HCT116 (cell line): ENCODE results near the gene PDE6D. TPM values are rescaled to one million over a fixed set of nuclear protein-coding genes. Genes with fewer than 3 reads are reported as not detected.

ENCODE experiments used
- ATAC-seq: fragments of 200-7000 bp; cut with Tn5 transposase; 2 replicates; pipeline ENCODE4 v1.9.1; 2020; ENCODE audit warnings: mild to moderate bottlenecking, moderate library complexity
- BruUV-seq: library from RNA; stranded (reverse); fragments of 400-500 nt; replicated peaks from 2 replicates; lab custom pipeline; 2021; lab: Mats Ljungman, UMichigan
- CTCF ChIA-PET: fragments of 300-600 bp; sonication (Branson Sonifier 250); formaldehyde crosslinking; loops from one replicate; lab custom pipeline; 2021; ENCODE audit warnings: antibody characterized with exemption; lab: Charles Lee
- POLR2A ChIA-PET: fragments of 300-600, 350-600 bp; sonication (Branson Sonifier 250); formaldehyde crosslinking; loops from one replicate; lab custom pipeline; 2021; ENCODE audit warnings: antibody characterized with exemption; lab: Charles Lee
- RAD21 ChIA-PET, 2 experiments: fragments of 300-600 bp; sonication (Branson Sonifier 250); formaldehyde crosslinking; loops; one replicate each; lab custom pipeline; 2023; ENCODE audit warnings: low total read pairs in 2 of 2; ENCODE audit not compliant: uncharacterized antibody in 2 of 2, unreplicated experiment in 2 of 2, low non-redundant PET in 1 of 2; lab: Charles Lee
- DNase-seq: peaks from one replicate; pipeline ENCODE4 v3.0.0-alpha.2; 2010; ENCODE audit warnings: low read depth, low spot score
- H2AFZ ChIP-seq: fragments of 200-600 bp; shearing (Covaris generic), sonication (generic); 2 replicates; pipeline ENCODE4 v1.6.1; 2017; ENCODE audit warnings: low read depth, mixed run types, mixed read lengths, antibody characterized with exemption, low read length; ENCODE audit not compliant: poor library complexity, severe bottlenecking
- H3K27ac ChIP-seq: 2 replicates; pipeline ENCODE4 v1.5.1; 2012; ENCODE audit warnings: low read depth, low read length
- H3K27me3 ChIP-seq: fragments of 200-600 bp; sonication (generic); 2 replicates; pipeline ENCODE4 v1.6.1; 2016; ENCODE audit warnings: mixed run types, low read length, mixed read lengths; ENCODE audit not compliant: insufficient read depth
- H3K36me3 ChIP-seq, 2 experiments: fragments of 200-500 bp in 1 of 2; fragments of 200-600 bp in 1 of 2; sonication (Bioruptor generic) in 1 of 2; sonication (generic) in 1 of 2; 2 replicates each; pipeline versions ENCODE4 v1.5.1 to v1.6.1; 2014 to 2016; ENCODE audit warnings: low read length in 2 of 2, inconsistent platforms in 1 of 2, mixed read lengths in 1 of 2, mixed run types in 1 of 2; ENCODE audit not compliant: insufficient read depth in 2 of 2, control insufficient read depth in 1 of 2
- H3K4me1 ChIP-seq, 2 experiments: fragments of 200-600 bp in 1 of 2; sonication (generic) in 1 of 2; 2 replicates each; pipeline versions ENCODE4 v1.5.1 to v1.6.1; 2012 to 2017; ENCODE audit warnings: low read length in 2 of 2, inconsistent platforms in 1 of 2, mild to moderate bottlenecking in 1 of 2, mixed read lengths in 1 of 2, mixed run types in 1 of 2, moderate library complexity in 1 of 2; ENCODE audit not compliant: insufficient read depth in 2 of 2, control insufficient read depth in 1 of 2
- H3K4me2 ChIP-seq: fragments of 200-600 bp; sonication (generic); 2 replicates; pipeline ENCODE4 v1.6.1; 2017; ENCODE audit warnings: mixed run types, low read length, mixed read lengths
- H3K4me3 ChIP-seq, 2 experiments: fragments of 200-600 bp in 1 of 2; sonication (generic) in 1 of 2; replicated peaks in 1 of 2; 2 replicates each; pipeline ENCODE4 v1.5.1; 2011 to 2016; ENCODE audit warnings: low read length in 2 of 2, control low read depth in 1 of 2, low read depth in 1 of 2, mild to moderate bottlenecking in 1 of 2, mixed read lengths in 1 of 2, mixed run types in 1 of 2
- H3K79me2 ChIP-seq: fragments of 200-600 bp; sonication (generic); 2 replicates; pipeline ENCODE4 v1.6.1; 2017; ENCODE audit warnings: mild to moderate bottlenecking, mixed run types, low read length, moderate library complexity, mixed read lengths; ENCODE audit not compliant: insufficient read depth
- H3K9ac ChIP-seq: fragments of 200-600 bp; sonication (generic); 2 replicates; pipeline ENCODE4 v1.6.1; 2016; ENCODE audit warnings: low read length, mixed read lengths
- H3K9me2 ChIP-seq: fragments of 200-600 bp; sonication (generic), shearing (Covaris generic); 2 replicates; pipeline ENCODE4 v1.6.1; 2017; ENCODE audit warnings: mixed run types, mild to moderate bottlenecking, moderate library complexity; ENCODE audit not compliant: insufficient read depth
- H3K9me3 ChIP-seq, 2 experiments: fragments of 200-500 bp in 1 of 2; fragments of 200-600 bp in 1 of 2; sonication (Bioruptor generic) in 1 of 2; sonication (generic) in 1 of 2; 2 replicates each; pipeline ENCODE4 v1.6.1; 2014 to 2017; ENCODE audit warnings: low read length in 2 of 2, mixed read lengths in 2 of 2, inconsistent platforms in 1 of 2, low read depth in 1 of 2, mild to moderate bottlenecking in 1 of 2, mixed run types in 1 of 2, moderate library complexity in 1 of 2; ENCODE audit not compliant: control insufficient read depth in 1 of 2, insufficient read depth in 1 of 2
- H4K20me1 ChIP-seq: fragments of 200-600 bp; sonication (generic), shearing (Covaris generic); 2 replicates; pipeline ENCODE4 v1.6.1; 2017; ENCODE audit warnings: mixed run types, mild to moderate bottlenecking, moderate library complexity; ENCODE audit not compliant: insufficient read depth
- CBX3 ChIP-seq: IDR thresholded peaks from 2 replicates; pipeline ENCODE4 v1.6.1; 2012; ENCODE audit warnings: low read depth
- CEBPB ChIP-seq: IDR thresholded peaks from 2 replicates; pipeline ENCODE4 v1.6.1; 2012; ENCODE audit warnings: low read depth
- CTCF ChIP-seq, 3 experiments: fragments of 200-600 bp in 1 of 3; sonication (generic) in 1 of 3; IDR thresholded peaks in 2 of 3; conservative IDR thresholded peaks in 1 of 3; 2 replicates each; pipeline ENCODE4 v1.5.1; 2012 to 2017; ENCODE audit warnings: low read depth in 2 of 3, low read length in 2 of 3, antibody characterized with exemption in 1 of 3, borderline replicate concordance in 1 of 3, control low read depth in 1 of 3, mild to moderate bottlenecking in 1 of 3, mixed read lengths in 1 of 3, mixed run types in 1 of 3, moderate library complexity in 1 of 3; ENCODE audit not compliant: insufficient read depth in 1 of 3
- EZH2 ChIP-seq: fragments of 200-600 bp; sonication (generic); IDR thresholded peaks from 2 replicates; pipeline ENCODE4 v1.6.1; 2017; ENCODE audit warnings: antibody characterized with exemption, mixed run types
- MAX ChIP-seq: IDR thresholded peaks from 2 replicates; pipeline ENCODE4 v1.6.1; 2012
- RAD21 ChIP-seq: IDR thresholded peaks from 2 replicates; pipeline ENCODE4 v1.6.1; 2012; ENCODE audit warnings: low read depth, mild to moderate bottlenecking
- SRF ChIP-seq: IDR thresholded peaks from 2 replicates; pipeline ENCODE4 v1.6.1; 2012; ENCODE audit warnings: low read depth
- TCF7L2 ChIP-seq: IDR thresholded peaks from 2 replicates; pipeline ENCODE4 v1.7.0; 2011; ENCODE audit warnings: borderline replicate concordance, inconsistent platforms; ENCODE audit not compliant: insufficient read depth, insufficient read length; ENCODE audit errors: extremely low read depth
- YY1 ChIP-seq: IDR thresholded peaks from 2 replicates; pipeline ENCODE4 v1.6.1; 2011; ENCODE audit warnings: low read length, low read depth, moderate library complexity, mild to moderate bottlenecking; ENCODE audit not compliant: insufficient replicate concordance; ENCODE audit errors: extremely low read depth
- ZBTB33 ChIP-seq: IDR thresholded peaks from 2 replicates; pipeline ENCODE4 v1.6.1; 2011; ENCODE audit warnings: mild to moderate bottlenecking, low read length, moderate library complexity; ENCODE audit not compliant: insufficient replicate concordance; ENCODE audit errors: extremely low read depth
- intact Hi-C: fragments of 100-400 bp; cut with micrococcal nuclease; formaldehyde crosslinking; loops from 2 replicates; pipeline ENCODE4 v1.10.0; 2022
- total RNA-seq: library from RNA; stranded (reverse); gene quantifications from one replicate; pipeline ENCODE4 v1.2.1, GENCODE V29; 2021; ENCODE audit not compliant: unreplicated experiment

PDE6D gene
- total RNA-seq, 1 experiment from 2014 or later = 26.6 TPM

GRCh38 chr2:231683292-231684235 is 97.5 kb downstream of the PDE6D start:
- TF ChIP-seq SRF (no peak), YY1 (no peak), ZBTB33 (no peak), TCF7L2 (no peak), CTCF (IDR thresholded peaks at IDR 0.05 in 2 of 3, conservative IDR thresholded peaks at IDR 0.05 in 1 of 3; ENCODE audit: borderline replicate concordance in 1 of 3, insufficient read depth in 1 of 3, low read depth in 2 of 3, low read length in 2 of 3) (no peak), CBX3 (no peak), RAD21 (no peak), EZH2 (no peak), CEBPB (no peak), MAX (no peak)
- Histone ChIP-seq H3K27ac (no peak overlapping the region), H3K9me2 (no peaks in the 10 kb centered on the region), H4K20me1 (no peaks in the 10 kb centered on the region), H3K9me3 (no peaks in the 10 kb centered on the region), H2AFZ (no peak overlapping the region), H3K9ac (no peak overlapping the region), H3K79me2 (peaks cover 5% of the 10 kb centered on the region; the same call in 1 of the 2 replicates), H3K4me1 (peaks cover 37 to 68% of the 10 kb centered on the region in 2 experiments), H3K4me3 (no peak overlapping the region), H3K4me2 (no peak overlapping the region), H3K27me3 (no peaks in the 10 kb centered on the region), H3K36me3 (no peaks in the 10 kb centered on the region)
- CTCF ChIA-PET = interaction anchor here (1.1 to 4.9 kb wide), 4 partner anchors 11 to 31 kb away, joined by 4 to 41 read pairs (median 10); no protein-coding TSS in a partner anchor
- POLR2A ChIA-PET = interaction anchor here (0.6 to 3.1 kb wide), 4 partner anchors 10 to 70 kb away, joined by 7 to 15 read pairs (median 9); partner anchors contain the start of gene PTMA
- DNase-seq = no peak
- RAD21 ChIA-PET = no interaction called here
- BruUV-seq = no TSS peak
- intact Hi-C loops = no loop called here
- ATAC-seq = no peak
